GM12874 (cell line): ENCODE measurements around the gene ZCCHC7.

ENCODE experiments used
- CTCF ChIP-seq: IDR thresholded peaks from 2 replicates; pipeline ENCODE4 v1.5.1; 2011; ENCODE audit warnings: low read depth, mild to moderate bottlenecking, control low read depth, low read length, moderate library complexity; ENCODE audit not compliant: insufficient read depth

Gene ZCCHC7

GRCh38 chr9:37184905-37185867 is 64.8 kb downstream of the ZCCHC7 start:
- no peak for TF ChIP-seq CTCF

GRCh38 chr9:37187292-37187691 is 66.9 kb downstream of the ZCCHC7 start:
- TF ChIP-seq CTCF: no peak

GRCh38 chr9:37187713-37188439 is 67.5 kb downstream of the ZCCHC7 start:
- no peak for TF ChIP-seq CTCF

DNA sequence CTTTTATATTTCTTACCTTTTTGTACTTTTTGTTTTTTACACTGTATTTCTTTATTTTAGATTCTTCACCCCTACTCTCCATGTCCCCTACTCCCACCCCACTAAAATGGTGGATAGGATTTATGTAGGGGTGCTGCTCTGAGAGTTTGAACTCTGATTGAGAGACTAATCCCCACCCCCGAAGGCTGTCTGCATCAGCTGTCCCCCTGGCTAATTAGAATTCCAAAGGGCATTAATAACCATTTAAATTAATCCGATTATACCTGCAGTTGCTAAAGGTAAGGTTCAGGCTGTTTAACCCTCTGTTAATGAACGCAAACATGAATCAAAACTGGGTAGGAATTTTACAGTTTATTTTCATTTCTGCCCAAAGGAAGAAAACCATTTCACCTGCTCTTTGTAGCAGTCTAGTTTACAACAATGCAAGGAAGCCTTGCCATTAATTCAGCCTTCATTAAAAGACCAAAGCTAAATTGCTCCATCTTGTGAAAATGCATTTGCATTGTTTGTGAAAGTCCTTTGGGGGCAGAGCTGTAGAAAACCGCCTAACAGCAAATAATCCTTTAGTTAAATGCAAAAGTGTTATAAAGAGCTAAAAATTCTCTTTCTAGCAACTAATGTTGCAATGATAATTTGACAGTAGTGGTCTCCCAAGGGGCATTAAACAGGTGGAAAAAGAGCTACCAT is 71.2 kb downstream of the ZCCHC7 start:
- no peak for TF ChIP-seq CTCF

GRCh38 chr9:37192803-37193202 is 72.4 kb downstream of the ZCCHC7 start:
- no peak for TF ChIP-seq CTCF

GRCh38 chr9:37197158-37198038 is 77.0 kb downstream of the ZCCHC7 start:
- TF ChIP-seq CTCF: no peak
